Fibroblast of pulmonary artery (primary cell): ENCODE data around the gene KIF2C.

ENCODE experiments used
- DNase-seq: peaks from one replicate; pipeline ENCODE4 v3.0.0-alpha.2; 2010; ENCODE audit warnings: low read depth
- H3K4me3 ChIP-seq: replicated peaks from 2 replicates; pipeline ENCODE4 v1.5.1; 2011; ENCODE audit warnings: low read depth, mild to moderate bottlenecking, control low read depth, low read length, moderate library complexity
- TF ChIP-seq, protein P1 (sequence below): IDR thresholded peaks from 2 replicates; pipeline ENCODE4 v1.5.1; 2011; ENCODE audit warnings: mild to moderate bottlenecking, control low read depth, low read length, inconsistent platforms; ENCODE audit errors: missing control alignments

The KIF2C gene

GRCh38 chr1:44817307-44817706 is 77.7 kb downstream of the KIF2C start:
- no peak for DNase-seq

More at GRCh38 chr1:44817307-44817706, 77.7 kb downstream of the KIF2C start:
- H3K4me3 ChIP-seq, result no peak overlapping the region
- TF ChIP-seq, protein P1, sequence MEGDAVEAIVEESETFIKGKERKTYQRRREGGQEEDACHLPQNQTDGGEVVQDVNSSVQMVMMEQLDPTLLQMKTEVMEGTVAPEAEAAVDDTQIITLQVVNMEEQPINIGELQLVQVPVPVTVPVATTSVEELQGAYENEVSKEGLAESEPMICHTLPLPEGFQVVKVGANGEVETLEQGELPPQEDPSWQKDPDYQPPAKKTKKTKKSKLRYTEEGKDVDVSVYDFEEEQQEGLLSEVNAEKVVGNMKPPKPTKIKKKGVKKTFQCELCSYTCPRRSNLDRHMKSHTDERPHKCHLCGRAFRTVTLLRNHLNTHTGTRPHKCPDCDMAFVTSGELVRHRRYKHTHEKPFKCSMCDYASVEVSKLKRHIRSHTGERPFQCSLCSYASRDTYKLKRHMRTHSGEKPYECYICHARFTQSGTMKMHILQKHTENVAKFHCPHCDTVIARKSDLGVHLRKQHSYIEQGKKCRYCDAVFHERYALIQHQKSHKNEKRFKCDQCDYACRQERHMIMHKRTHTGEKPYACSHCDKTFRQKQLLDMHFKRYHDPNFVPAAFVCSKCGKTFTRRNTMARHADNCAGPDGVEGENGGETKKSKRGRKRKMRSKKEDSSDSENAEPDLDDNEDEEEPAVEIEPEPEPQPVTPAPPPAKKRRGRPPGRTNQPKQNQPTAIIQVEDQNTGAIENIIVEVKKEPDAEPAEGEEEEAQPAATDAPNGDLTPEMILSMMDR, result no peak
